Hepatocyte (in vitro differentiated cells): ENCODE data around the gene TIGD7.

Experiments
- CTCF ChIP-seq: fragments of 200-600 bp; sonication (generic); IDR thresholded peaks from 2 replicates; pipeline ENCODE4 v1.5.1; 2016; ENCODE audit warnings: antibody characterized with exemption, mild to moderate bottlenecking; ENCODE audit not compliant: poor library complexity
- EZH2 ChIP-seq: fragments of 200-600 bp; sonication (generic); IDR thresholded peaks from 2 replicates; pipeline ENCODE4 v1.6.1; 2016; ENCODE audit warnings: antibody characterized with exemption, mild to moderate bottlenecking, borderline replicate concordance

GRCh38 chr16:3274947-3275346 is 30.3 kb downstream of the TIGD7 start:
- TF ChIP-seq CTCF (no peak), EZH2 (no peak)
